Measurements from ENCODE around the gene PCYT1A.
"Not testable (repeated sequence)": the region's sequence is repeated elsewhere in the genome, so short reads cannot be mapped to it uniquely, and the experiment has no call there.

PCYT1A gene

GRCh38 chr3:196189566-196190347 is 97.8 kb downstream of the PCYT1A start:
- Histone ChIP-seq H3K27me3 (no peaks in the 10 kb centered on the region), H3K9ac (peak overlapping the region in 4 of 11 experiments; percentile 2 to 43 (median 22); a peak in 6 of 22 replicates), H3K27ac (peak overlapping the region in 10 of 11 experiments; percentile 1 to 95 (median 32); a peak in 15 of 22 replicates), H3K4me2 (peak overlapping the region; percentile 20 to 77 (median 62)), H4K20me1 (no peaks in the 10 kb centered on the region), H3K9me3 (replicated peaks in 1 of 11) (no peaks in the 10 kb centered on the region), H3K36me3 (no peaks in the 10 kb centered on the region), H3K4me3 (no peak overlapping the region), H3K4me1 (peaks cover 68 to 89% (median 75%) of the 10 kb centered on the region in 10 experiments)
- no peak for TF ChIP-seq Cebpa-rat (IDR thresholded peaks at IDR 0.05)

GRCh38 chr3:196186651-196187573 is 100.6 kb downstream of the PCYT1A start:
- peaks cover 56 to 75% (median 66%) of the 10 kb centered on the region in 10 experiments for H3K4me1 ChIP-seq
- no peaks in the 10 kb centered on the region for H4K20me1 ChIP-seq
- H3K27me3 ChIP-seq, result no peaks in the 10 kb centered on the region
- H3K4me2 ChIP-seq, result peak overlapping the region; percentile 58 to 94 (median 85)
- H3K9me3 ChIP-seq (replicated peaks in 1 of 11), result no peaks in the 10 kb centered on the region
- peak overlapping the region; percentile 55 to 77 (median 65); a peak in 21 of 22 replicates for H3K9ac ChIP-seq
- no peaks in the 10 kb centered on the region for H3K36me3 ChIP-seq
- TF ChIP-seq Cebpa-rat (IDR thresholded peaks at IDR 0.05), result no peak
- H3K27ac ChIP-seq, result peak overlapping the region; percentile 42 to 81 (median 70); a peak in 21 of 22 replicates
- peak overlapping the region in 6 of 10 experiments; percentile 0 to 40 (median 13); a peak in 6 of 20 replicates for H3K4me3 ChIP-seq

- H3K27me3 ChIP-seq, result no peaks in the 10 kb centered on the region
- no peak for TF ChIP-seq Cebpa-rat (IDR thresholded peaks at IDR 0.05)
Observed at GRCh38 chr3:196184881-196185280, 102.6 kb downstream of the PCYT1A start.

DNA sequence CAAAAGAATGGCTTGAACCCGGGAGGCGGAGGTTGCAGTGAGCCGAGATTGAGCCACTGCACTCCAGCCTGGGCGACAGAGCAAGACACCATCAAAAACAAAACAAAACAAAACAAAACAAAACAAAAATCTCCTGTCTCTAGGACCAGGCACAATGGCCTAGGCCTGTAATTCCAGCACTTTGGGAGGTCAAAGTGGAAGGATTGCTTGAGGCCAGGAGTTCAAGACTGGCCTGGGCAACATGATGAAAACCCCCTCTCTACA is 103.4 kb downstream of the PCYT1A start:
- not testable (repeated sequence) for H3K27me3 ChIP-seq; H3K9me3 ChIP-seq (replicated peaks in 1 of 11); H3K36me3 ChIP-seq; H4K20me1 ChIP-seq; H3K9ac ChIP-seq; H3K4me3 ChIP-seq
- H3K4me2 ChIP-seq, result peak overlapping the region in 3 of 11 experiments; percentile 2 to 37 (median 13); a peak in 2 of 22 replicates
- peaks cover 65 to 79% (median 72%) of the 10 kb centered on the region in 10 experiments for H3K4me1 ChIP-seq
- peak overlapping the region in 1 of 11 experiments; percentile 31; a peak in 1 of 22 replicates for H3K27ac ChIP-seq

More at GRCh38 chr3:196184881-196185280, 102.6 kb downstream of the PCYT1A start:
- no peak overlapping the region for H3K9ac ChIP-seq
- peak overlapping the region in 1 of 11 experiments; percentile 12; a peak in 2 of 22 replicates for H3K27ac ChIP-seq
- H4K20me1 ChIP-seq, result no peaks in the 10 kb centered on the region
- H3K4me2 ChIP-seq, result no peak overlapping the region
- no peak overlapping the region for H3K4me3 ChIP-seq
- no peaks in the 10 kb centered on the region for H3K9me3 ChIP-seq (replicated peaks in 1 of 11)
- peaks cover 65 to 79% (median 72%) of the 10 kb centered on the region in 10 experiments for H3K4me1 ChIP-seq
- no peaks in the 10 kb centered on the region for H3K36me3 ChIP-seq

DNA sequence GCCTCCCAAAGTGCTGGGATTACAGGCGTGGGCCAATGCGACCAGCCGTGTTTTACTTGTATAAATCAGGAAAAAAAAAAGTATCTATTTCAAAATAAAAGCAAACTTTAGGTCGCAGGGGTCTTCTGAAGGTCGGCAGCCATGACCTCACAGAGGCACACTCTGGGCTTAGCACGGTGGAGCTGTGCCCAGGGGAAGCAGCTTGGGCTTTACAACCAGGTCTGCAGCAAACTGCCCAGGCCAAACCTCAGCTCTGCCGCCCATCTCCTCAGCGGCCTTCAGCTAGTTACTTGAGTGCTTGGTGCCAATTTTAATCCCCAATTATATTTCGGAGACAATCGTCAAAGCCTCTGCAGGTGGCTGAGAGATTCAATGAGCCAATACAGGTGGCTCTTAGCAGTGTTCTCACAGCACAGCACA is 106.4 kb downstream of the PCYT1A start:
- H3K9me3 ChIP-seq (replicated peaks in 1 of 11), result peaks cover 0 to 23% (median 11%) of the 10 kb centered on the region in 11 experiments; a peak in 15 of 22 replicates
- no peaks in the 10 kb centered on the region for H4K20me1 ChIP-seq
- no peaks in the 10 kb centered on the region for H3K27me3 ChIP-seq
- H3K9ac ChIP-seq, result peak overlapping the region in 3 of 11 experiments; percentile 37 to 63 (median 43); a peak in 5 of 22 replicates
- H3K36me3 ChIP-seq, result no peaks in the 10 kb centered on the region
- peaks cover 44 to 63% (median 57%) of the 10 kb centered on the region in 10 experiments for H3K4me1 ChIP-seq
- no peak overlapping the region for H3K4me3 ChIP-seq
- H3K27ac ChIP-seq, result peak overlapping the region in 9 of 11 experiments; percentile 17 to 81 (median 62); a peak in 15 of 22 replicates
- H3K4me2 ChIP-seq, result peak overlapping the region; percentile 3 to 88 (median 78); a peak in 17 of 22 replicates
- no peak for TF ChIP-seq Cebpa-rat (IDR thresholded peaks at IDR 0.05)

GRCh38 chr3:196180346-196180745 is 107.2 kb downstream of the PCYT1A start:
- peaks cover 45 to 61% (median 56%) of the 10 kb centered on the region in 10 experiments for H3K4me1 ChIP-seq
- no peaks in the 10 kb centered on the region for H3K27me3 ChIP-seq
- H3K36me3 ChIP-seq, result no peaks in the 10 kb centered on the region
- H3K4me2 ChIP-seq, result peak overlapping the region; percentile 71 to 91 (median 84)
- H3K9me3 ChIP-seq (replicated peaks in 1 of 11), result peaks cover 0 to 23% (median 11%) of the 10 kb centered on the region in 11 experiments; a peak in 15 of 22 replicates
- H3K27ac ChIP-seq, result peak overlapping the region; percentile 38 to 81 (median 66); a peak in 21 of 22 replicates
- no peaks in the 10 kb centered on the region for H4K20me1 ChIP-seq
- H3K9ac ChIP-seq, result peak overlapping the region; percentile 7 to 68 (median 54); a peak in 16 of 22 replicates
- TF ChIP-seq Cebpa-rat (IDR thresholded peaks at IDR 0.05), result no peak
- H3K4me3 ChIP-seq, result peak overlapping the region in 1 of 10 experiments; percentile 53; a peak in 2 of 20 replicates
